ENCODE measurements around the gene NTM.

Gene NTM

DNA sequence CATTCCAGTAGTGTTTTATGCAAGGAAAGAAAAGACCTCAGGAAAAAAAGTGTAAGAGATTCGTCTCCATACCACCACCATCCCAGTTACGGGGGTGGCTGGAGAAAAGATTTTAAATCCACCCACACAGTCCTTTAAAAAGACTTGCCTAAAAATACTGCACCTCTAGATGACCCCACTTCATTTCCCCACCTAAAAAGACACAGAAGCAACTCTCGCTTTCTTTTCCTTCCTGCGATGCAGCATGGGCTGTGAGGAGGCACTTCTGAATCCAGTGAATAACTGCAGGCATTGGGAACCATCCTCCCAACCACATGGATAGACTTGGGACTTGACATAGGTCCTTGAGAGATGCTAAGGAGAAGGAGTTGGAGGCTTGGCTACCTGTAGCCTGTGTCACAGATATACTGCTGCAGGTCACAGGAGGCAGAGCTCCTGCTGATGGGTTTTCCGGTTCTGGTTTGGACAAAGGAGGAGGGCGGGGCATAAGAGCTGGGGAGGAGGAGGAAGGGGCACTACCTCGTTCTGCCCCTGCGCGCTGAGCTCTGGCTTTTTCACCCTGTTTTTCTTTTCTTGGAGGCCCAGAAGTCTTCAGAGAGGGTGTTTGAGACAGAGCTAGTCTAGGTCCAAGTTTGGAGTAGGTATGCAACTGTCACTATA lies 285.9 kb downstream of the NTM start:
- Histone ChIP-seq H3K4me3 (ENCODE audit: low read length) (no peak overlapping the region), H3K9ac (ENCODE audit: low read depth, low read length) (no peak overlapping the region), H3K4me1 (ENCODE audit: control insufficient read depth, insufficient read depth, low read length) (no peaks in the 10 kb centered on the region)

DNA sequence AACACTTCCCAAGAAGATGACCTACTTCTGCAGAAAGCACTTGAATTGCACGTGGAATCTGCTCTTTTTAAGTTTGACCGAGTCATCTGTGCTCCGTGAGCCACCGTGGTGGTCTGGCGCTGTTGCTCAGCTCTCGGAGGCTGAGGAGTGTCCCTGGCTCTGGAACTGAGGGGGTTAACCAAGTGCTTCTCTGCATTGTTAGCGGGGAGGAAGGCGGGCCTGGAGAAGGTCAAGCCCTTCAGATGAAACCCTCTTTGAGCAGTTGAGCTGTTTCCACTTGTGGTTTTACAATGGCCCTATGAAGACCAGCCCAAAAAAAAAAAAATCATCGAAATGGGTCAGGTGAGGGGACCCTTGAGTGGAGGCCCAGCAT lies 286.4 kb downstream of the NTM start:
- H3K9ac ChIP-seq (ENCODE audit: low read depth, low read length) = no peak overlapping the region
- H3K9me3 ChIP-seq (replicated peaks; ENCODE audit: low read length) = no peaks in the 10 kb centered on the region
- H3K27me3 ChIP-seq (ENCODE audit: control insufficient read depth, insufficient read depth, low read length) = peaks cover 11% of the 10 kb centered on the region
- H3K4me3 ChIP-seq (ENCODE audit: low read length) = no peak overlapping the region
- no peaks in the 10 kb centered on the region for H3K4me1 ChIP-seq (ENCODE audit: control insufficient read depth, insufficient read depth, low read length)
- H3K4me2 ChIP-seq (ENCODE audit: low read length) = no peak overlapping the region
- H3K36me3 ChIP-seq (ENCODE audit: insufficient read depth, low read length) = no peaks in the 10 kb centered on the region

More for the DNA sequence above, 285.9 kb downstream of the NTM start:
- Histone ChIP-seq H3K9me3 (replicated peaks; ENCODE audit: low read length) (no peaks in the 10 kb centered on the region), H3K4me2 (ENCODE audit: low read length) (no peak overlapping the region), H3K27me3 (ENCODE audit: control insufficient read depth, insufficient read depth, low read length) (peaks cover 11% of the 10 kb centered on the region), H3K36me3 (ENCODE audit: insufficient read depth, low read length) (no peaks in the 10 kb centered on the region)

DNA sequence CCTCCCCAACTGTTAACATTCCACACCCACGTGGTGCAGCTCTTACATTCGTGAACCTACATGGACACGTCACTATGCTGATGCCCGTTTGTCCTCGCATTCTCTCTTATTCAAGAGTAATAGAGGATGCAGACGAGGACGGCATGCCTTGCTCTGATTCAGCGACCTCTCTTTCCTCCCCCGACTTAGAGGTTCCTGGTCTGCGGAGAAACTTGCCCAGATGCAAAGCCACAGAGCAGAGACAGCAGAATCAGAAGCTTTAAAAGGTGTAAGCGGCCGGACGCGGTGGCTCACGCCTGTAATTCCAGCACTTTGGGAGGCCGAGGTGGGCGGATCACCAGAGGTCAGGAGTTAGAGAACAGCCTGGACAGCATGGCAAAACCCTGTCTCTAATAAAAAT lies 288.0 kb downstream of the NTM start:
- H3K27me3 ChIP-seq (ENCODE audit: control insufficient read depth, insufficient read depth, low read length) = peaks cover 7% of the 10 kb centered on the region
- H3K9ac ChIP-seq (ENCODE audit: low read depth, low read length) = no peak overlapping the region
- H3K4me2 ChIP-seq (ENCODE audit: low read length) = no peak overlapping the region
- no peaks in the 10 kb centered on the region for H3K4me1 ChIP-seq (ENCODE audit: control insufficient read depth, insufficient read depth, low read length)
- H3K9me3 ChIP-seq (replicated peaks; ENCODE audit: low read length) = no peaks in the 10 kb centered on the region
- no peak overlapping the region for H3K4me3 ChIP-seq (ENCODE audit: low read length)
- H3K36me3 ChIP-seq (ENCODE audit: insufficient read depth, low read length) = no peaks in the 10 kb centered on the region

DNA sequence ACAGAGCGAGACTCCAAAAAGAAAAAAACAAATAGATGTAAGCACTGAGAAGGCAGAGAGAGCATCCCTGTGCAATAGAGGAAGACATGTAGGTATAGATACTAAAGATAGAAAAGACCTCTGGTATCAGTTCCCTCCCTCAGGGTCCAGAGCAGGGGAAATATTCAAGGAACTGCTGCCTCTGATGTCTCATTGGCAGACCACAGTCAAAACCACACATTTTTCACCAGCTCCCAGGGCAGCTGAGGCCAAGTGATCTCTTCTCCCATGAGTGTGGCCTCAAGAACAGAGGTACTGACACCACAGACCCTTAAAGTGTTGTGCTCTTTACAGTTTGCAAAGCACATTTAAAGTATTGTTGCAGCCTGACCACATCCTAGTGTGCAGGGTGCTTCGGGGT lies 288.5 kb downstream of the NTM start:
- Histone ChIP-seq H3K27me3 (ENCODE audit: control insufficient read depth, insufficient read depth, low read length) (peaks cover 7% of the 10 kb centered on the region), H3K4me3 (ENCODE audit: low read length) (no peak overlapping the region), H3K36me3 (ENCODE audit: insufficient read depth, low read length) (no peaks in the 10 kb centered on the region), H3K4me1 (ENCODE audit: control insufficient read depth, insufficient read depth, low read length) (no peaks in the 10 kb centered on the region), H3K9me3 (replicated peaks; ENCODE audit: low read length) (no peaks in the 10 kb centered on the region), H3K9ac (ENCODE audit: low read depth, low read length) (no peak overlapping the region), H3K4me2 (ENCODE audit: low read length) (no peak overlapping the region)

DNA sequence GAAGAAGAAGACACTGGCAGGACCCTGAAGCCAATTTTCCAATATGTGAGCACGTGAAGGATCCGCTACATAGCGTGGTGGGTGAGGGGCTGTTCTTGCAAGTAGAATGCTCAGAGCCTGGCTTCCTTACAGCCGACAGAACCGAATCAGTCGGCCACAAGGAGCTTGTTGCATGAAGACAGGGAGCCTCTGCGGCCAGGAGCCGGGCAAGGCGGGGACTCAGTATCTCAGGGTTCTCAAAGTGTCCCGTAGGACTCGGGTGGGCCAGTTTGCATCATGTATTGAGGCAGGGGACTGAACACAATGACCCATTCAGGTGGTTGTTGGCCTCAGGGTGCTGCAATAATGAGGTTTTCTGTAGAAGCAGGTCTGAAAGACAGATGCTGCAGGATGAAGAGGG lies 289.5 kb downstream of the NTM start:
- H3K4me3 ChIP-seq (ENCODE audit: low read length) = no peak overlapping the region
- no peaks in the 10 kb centered on the region for H3K9me3 ChIP-seq (replicated peaks; ENCODE audit: low read length)
- H3K9ac ChIP-seq (ENCODE audit: low read depth, low read length) = no peak overlapping the region
- H3K27me3 ChIP-seq (ENCODE audit: control insufficient read depth, insufficient read depth, low read length) = peaks cover 7% of the 10 kb centered on the region
- no peaks in the 10 kb centered on the region for H3K4me1 ChIP-seq (ENCODE audit: control insufficient read depth, insufficient read depth, low read length)
- no peaks in the 10 kb centered on the region for H3K36me3 ChIP-seq (ENCODE audit: insufficient read depth, low read length)
- no peak overlapping the region for H3K4me2 ChIP-seq (ENCODE audit: low read length)

DNA sequence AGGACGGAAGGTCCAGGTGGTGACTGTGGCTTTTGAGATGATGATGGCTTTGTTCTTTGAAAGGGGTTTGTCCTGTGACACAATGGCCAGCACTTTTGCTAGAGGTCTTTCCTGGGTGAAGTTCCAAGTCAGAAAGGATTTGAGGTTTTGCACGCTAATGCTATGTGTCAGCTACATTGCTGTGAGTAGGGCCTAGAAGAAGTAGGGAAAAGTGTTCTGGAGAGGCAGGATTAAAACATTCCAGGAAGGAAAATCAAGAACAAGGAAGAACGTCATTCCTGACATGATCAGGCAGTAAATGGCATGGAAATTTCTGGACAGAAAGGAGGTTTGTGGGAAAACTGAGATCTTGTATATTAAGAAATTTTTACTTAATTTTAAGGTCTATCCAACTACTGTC lies 290.7 kb downstream of the NTM start:
- Histone ChIP-seq H3K4me2 (ENCODE audit: low read length) (no peak overlapping the region), H3K27me3 (ENCODE audit: control insufficient read depth, insufficient read depth, low read length) (peaks cover 7% of the 10 kb centered on the region), H3K4me1 (ENCODE audit: control insufficient read depth, insufficient read depth, low read length) (no peaks in the 10 kb centered on the region), H3K9me3 (replicated peaks; ENCODE audit: low read length) (no peaks in the 10 kb centered on the region), H3K4me3 (ENCODE audit: low read length) (no peak overlapping the region), H3K9ac (ENCODE audit: low read depth, low read length) (no peak overlapping the region), H3K36me3 (ENCODE audit: insufficient read depth, low read length) (no peaks in the 10 kb centered on the region)

DNA sequence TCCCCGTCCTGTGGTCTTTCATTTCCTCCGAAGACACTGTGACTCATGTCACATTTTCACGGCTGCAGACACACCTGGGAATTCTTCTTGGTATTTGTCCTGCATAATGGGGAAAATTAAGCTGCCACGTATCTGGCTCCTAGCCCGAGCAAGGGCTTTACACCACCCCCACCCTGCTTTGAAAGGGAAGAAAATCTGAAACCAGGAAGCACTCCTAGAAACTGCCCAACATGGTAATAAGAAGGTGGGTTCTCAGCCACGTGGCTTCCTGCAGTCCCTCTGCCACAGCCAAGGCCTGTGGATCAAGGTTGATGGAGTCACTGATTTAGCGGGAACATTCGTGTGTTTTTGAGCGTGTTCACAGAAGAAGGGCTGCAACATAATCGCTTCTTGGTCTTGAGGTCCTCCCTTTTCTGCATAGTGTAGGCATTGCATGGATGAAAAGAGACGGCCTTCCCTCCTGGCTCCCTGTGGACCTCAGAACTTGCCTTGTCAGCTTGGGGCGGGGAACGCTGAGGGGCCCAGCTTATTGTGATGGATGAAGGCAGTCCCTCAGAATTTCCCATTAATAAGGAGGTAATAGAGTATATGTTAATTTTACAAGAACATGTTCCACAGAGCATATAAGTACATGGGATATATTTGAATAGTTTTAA lies 292.0 kb downstream of the NTM start:
- H3K4me2 ChIP-seq (ENCODE audit: low read length) = no peak overlapping the region
- H3K27me3 ChIP-seq (ENCODE audit: control insufficient read depth, insufficient read depth, low read length) = peaks cover 7% of the 10 kb centered on the region
- no peak overlapping the region for H3K4me3 ChIP-seq (ENCODE audit: low read length)
- H3K36me3 ChIP-seq (ENCODE audit: insufficient read depth, low read length) = no peaks in the 10 kb centered on the region
- H3K9ac ChIP-seq (ENCODE audit: low read depth, low read length) = no peak overlapping the region
- no peaks in the 10 kb centered on the region for H3K4me1 ChIP-seq (ENCODE audit: control insufficient read depth, insufficient read depth, low read length)
- no peaks in the 10 kb centered on the region for H3K9me3 ChIP-seq (replicated peaks; ENCODE audit: low read length)

DNA sequence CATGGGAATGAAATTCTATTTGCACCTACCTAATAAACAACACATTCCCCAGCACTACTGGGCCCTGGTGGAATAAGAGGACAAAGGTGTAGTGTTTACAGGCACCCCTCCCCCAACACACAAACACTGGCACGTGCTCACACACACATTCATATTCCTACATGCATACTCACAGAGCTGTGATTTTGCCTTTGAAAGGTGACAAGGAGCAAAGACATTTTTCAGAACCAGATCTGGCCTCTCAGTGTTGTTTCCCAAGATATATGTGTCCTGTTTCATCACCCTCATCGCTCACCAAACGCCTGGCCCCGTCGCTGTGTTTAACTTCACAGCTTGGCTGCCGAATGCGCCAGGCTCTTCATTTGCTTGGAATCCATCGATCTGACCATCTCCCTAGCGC lies 292.6 kb downstream of the NTM start:
- Histone ChIP-seq H3K4me3 (ENCODE audit: low read length) (no peak overlapping the region), H3K4me1 (ENCODE audit: control insufficient read depth, insufficient read depth, low read length) (no peaks in the 10 kb centered on the region), H3K9me3 (replicated peaks; ENCODE audit: low read length) (no peaks in the 10 kb centered on the region), H3K9ac (ENCODE audit: low read depth, low read length) (no peak overlapping the region), H3K36me3 (ENCODE audit: insufficient read depth, low read length) (no peaks in the 10 kb centered on the region), H3K4me2 (ENCODE audit: low read length) (no peak overlapping the region), H3K27me3 (ENCODE audit: control insufficient read depth, insufficient read depth, low read length) (peaks cover 7% of the 10 kb centered on the region)

DNA sequence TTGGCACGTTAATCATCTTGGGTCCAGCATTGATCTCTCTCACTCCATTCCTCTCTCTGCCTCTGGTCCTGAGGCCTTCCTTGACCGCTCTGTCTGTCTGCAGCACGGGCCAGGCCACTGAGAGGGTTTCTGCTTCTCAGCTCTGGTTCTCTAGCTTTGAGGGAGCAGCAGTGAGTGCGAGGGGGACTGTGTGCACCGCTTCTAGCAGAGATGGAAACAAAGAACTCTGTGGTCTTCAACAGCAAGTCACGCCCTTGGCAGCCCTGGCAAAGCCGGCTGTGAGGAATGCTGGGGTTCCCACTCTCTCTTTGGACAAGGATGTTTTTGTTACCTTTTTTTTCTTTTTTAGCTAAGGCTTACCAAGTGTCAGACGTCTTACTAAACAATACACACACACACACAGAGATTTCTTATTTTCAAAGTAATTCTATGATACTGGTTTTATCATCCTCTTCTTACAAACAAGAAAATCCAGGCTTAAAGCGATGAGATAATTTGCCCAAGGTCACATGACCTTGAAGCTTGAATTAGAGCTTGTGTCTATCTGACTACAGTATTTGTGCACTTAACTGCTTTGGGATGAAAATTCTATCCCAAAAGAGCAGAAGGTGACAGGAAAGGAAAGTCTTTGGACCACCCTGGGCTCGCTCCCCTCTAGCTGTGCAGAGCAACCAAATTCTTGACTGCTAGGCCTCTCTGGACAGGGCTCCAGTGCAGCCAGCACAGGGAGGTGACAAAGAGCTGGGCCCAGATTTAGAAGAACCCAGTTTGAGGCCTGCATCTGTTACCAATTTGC lies 293.2 kb downstream of the NTM start:
- peaks cover 7% of the 10 kb centered on the region for H3K27me3 ChIP-seq (ENCODE audit: control insufficient read depth, insufficient read depth, low read length)
- no peak overlapping the region for H3K4me2 ChIP-seq (ENCODE audit: low read length)
- H3K4me1 ChIP-seq (ENCODE audit: control insufficient read depth, insufficient read depth, low read length) = no peaks in the 10 kb centered on the region
- no peaks in the 10 kb centered on the region for H3K36me3 ChIP-seq (ENCODE audit: insufficient read depth, low read length)
- H3K9ac ChIP-seq (ENCODE audit: low read depth, low read length) = no peak overlapping the region
- H3K9me3 ChIP-seq (replicated peaks; ENCODE audit: low read length) = no peaks in the 10 kb centered on the region
- no peak overlapping the region for H3K4me3 ChIP-seq (ENCODE audit: low read length)

DNA sequence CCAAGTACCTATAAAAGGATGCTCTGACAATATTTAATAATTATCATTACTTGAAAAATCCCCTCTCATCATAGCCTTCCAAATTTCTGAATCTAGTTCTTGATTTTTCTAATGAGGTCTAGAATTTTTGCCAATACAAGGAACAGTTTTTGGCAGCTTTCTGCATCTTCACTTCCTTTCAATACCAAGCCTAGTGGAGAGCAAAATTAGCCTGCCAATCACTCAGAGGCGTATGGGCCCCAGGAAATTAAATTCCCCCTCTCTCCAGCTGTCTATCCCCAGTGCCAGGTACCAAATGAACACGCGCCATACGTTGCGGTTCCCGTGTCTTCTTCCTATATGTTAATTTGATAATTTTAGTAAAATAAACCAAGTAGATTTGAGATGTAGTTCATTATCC lies 293.9 kb downstream of the NTM start:
- H3K27me3 ChIP-seq (ENCODE audit: control insufficient read depth, insufficient read depth, low read length) = peaks cover 4% of the 10 kb centered on the region
- H3K9me3 ChIP-seq (replicated peaks; ENCODE audit: low read length) = no peaks in the 10 kb centered on the region
- H3K4me3 ChIP-seq (ENCODE audit: low read length) = no peak overlapping the region
- no peaks in the 10 kb centered on the region for H3K4me1 ChIP-seq (ENCODE audit: control insufficient read depth, insufficient read depth, low read length)
- H3K9ac ChIP-seq (ENCODE audit: low read depth, low read length) = no peak overlapping the region
- no peak overlapping the region for H3K4me2 ChIP-seq (ENCODE audit: low read length)
- H3K36me3 ChIP-seq (ENCODE audit: insufficient read depth, low read length) = no peaks in the 10 kb centered on the region

DNA sequence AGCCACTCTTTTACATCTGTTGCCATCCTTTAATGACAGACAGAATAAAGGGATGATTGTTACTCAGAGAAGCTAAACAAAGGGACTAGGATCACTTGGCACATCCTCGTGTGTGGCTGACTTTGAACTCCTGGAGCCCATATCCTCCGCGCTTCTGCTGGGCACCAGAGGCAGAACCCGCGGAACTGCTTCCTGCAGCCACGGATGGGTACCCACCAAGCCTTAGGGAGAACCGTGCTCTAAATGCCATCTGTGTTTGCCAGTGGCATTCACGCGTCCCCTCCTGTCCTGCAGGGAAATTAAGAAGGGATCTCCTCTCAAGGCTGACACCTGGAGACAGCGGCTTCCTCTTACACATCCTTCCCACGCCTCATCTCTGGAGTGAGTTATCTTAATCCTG lies 294.4 kb downstream of the NTM start:
- H3K4me3 ChIP-seq (ENCODE audit: low read length) = no peak overlapping the region
- peaks cover 8% of the 10 kb centered on the region for H3K27me3 ChIP-seq (ENCODE audit: control insufficient read depth, insufficient read depth, low read length)
- no peaks in the 10 kb centered on the region for H3K4me1 ChIP-seq (ENCODE audit: control insufficient read depth, insufficient read depth, low read length)
- H3K4me2 ChIP-seq (ENCODE audit: low read length) = no peak overlapping the region
- H3K9ac ChIP-seq (ENCODE audit: low read depth, low read length) = no peak overlapping the region
- H3K36me3 ChIP-seq (ENCODE audit: insufficient read depth, low read length) = no peaks in the 10 kb centered on the region
- no peaks in the 10 kb centered on the region for H3K9me3 ChIP-seq (replicated peaks; ENCODE audit: low read length)
